Diencephalon (tissue), 1 donor: ENCODE data around the gene NPAS3. TPM values are rescaled to one million over a fixed set of nuclear protein-coding genes. Genes with fewer than 3 reads are reported as not detected.

ENCODE experiments used
- total RNA-seq: library from RNA; depleted of rRNA; stranded (reverse); fragments of >200 nt; gene quantifications from one replicate; pipeline ENCODE4 v1.2.3, GENCODE V29; 2014

Gene NPAS3
- 53.1 TPM for total RNA-seq

GRCh38 chr14:32938719-32939253 lies at the start of gene NPAS3:
Gene NPAS3, plus strand, starts transcription at chr14:32938879.

